GM23338 (cell line): ENCODE data around the gene FBXO33. TPM values are rescaled to one million over a fixed set of nuclear protein-coding genes. Genes with fewer than 3 reads are reported as not detected.

ENCODE experiments used
- ATAC-seq: fragments of 200-7000 bp; cut with Tn5 transposase; 3 replicates; pipeline ENCODE4 v1.9.1; 2020
- DNase-seq: peaks from one replicate; pipeline ENCODE4 v3.0.0-alpha.2; 2015; ENCODE audit warnings: low spot score
- H2AFZ ChIP-seq: fragments of 200-600 bp; sonication (generic); 2 replicates; pipeline ENCODE4 v1.8.0; 2016; ENCODE audit warnings: antibody characterized with exemption, mild to moderate bottlenecking, moderate library complexity
- H3F3A ChIP-seq: fragments of 200-600 bp; sonication (generic); replicated peaks from 2 replicates; pipeline ENCODE4 v1.8.0; 2017; ENCODE audit warnings: antibody characterized with exemption, mixed run types, low read depth
- H3K27ac ChIP-seq: fragments of 200-600 bp; sonication (generic); 2 replicates; pipeline ENCODE4 v1.6.1; 2016; ENCODE audit warnings: low read depth
- H3K27me3 ChIP-seq: fragments of 200-600 bp; sonication (generic); 2 replicates; pipeline ENCODE4 v1.8.0; 2016; ENCODE audit warnings: mild to moderate bottlenecking, mixed run types, moderate library complexity; ENCODE audit not compliant: insufficient read depth
- H3K36me3 ChIP-seq: fragments of 200-600 bp; sonication (generic); 2 replicates; pipeline ENCODE4 v1.8.0; 2016; ENCODE audit warnings: mild to moderate bottlenecking; ENCODE audit not compliant: insufficient read depth
- H3K4me1 ChIP-seq: fragments of 200-600 bp; sonication (generic); 2 replicates; pipeline ENCODE4 v1.8.0; 2016; ENCODE audit warnings: mild to moderate bottlenecking, moderate library complexity; ENCODE audit not compliant: insufficient read depth
- H3K4me2 ChIP-seq: fragments of 200-600 bp; sonication (generic); 2 replicates; pipeline ENCODE4 v1.7.1; 2017; ENCODE audit warnings: mixed run types
- H3K4me3 ChIP-seq: fragments of 200-600 bp; sonication (generic); 2 replicates; pipeline ENCODE4 v1.6.1; 2016; ENCODE audit warnings: mixed run types
- H3K79me2 ChIP-seq: fragments of 200-600 bp; sonication (generic); replicated peaks from 2 replicates; pipeline ENCODE4 v1.8.0; 2017; ENCODE audit warnings: mild to moderate bottlenecking; ENCODE audit not compliant: insufficient read depth
- H3K9me2 ChIP-seq: fragments of 200-600 bp; sonication (generic); 2 replicates; pipeline ENCODE4 v1.8.0; 2017; ENCODE audit not compliant: insufficient read depth
- H4K20me1 ChIP-seq: fragments of 200-600 bp; sonication (generic); replicated peaks from 2 replicates; pipeline ENCODE4 v1.8.0; 2017; ENCODE audit warnings: mild to moderate bottlenecking; ENCODE audit not compliant: insufficient read depth
- H3K27ac Mint-ChIP-seq: 2 replicates; pipeline ENCODE4 v1.8.0; 2020; ENCODE audit warnings: inconsistent platforms, mild to moderate bottlenecking, moderate library complexity, mixed read lengths
- H3K27me3 Mint-ChIP-seq: 3 replicates; pipeline ENCODE4 v1.8.0; 2022; ENCODE audit warnings: low read depth, mild to moderate bottlenecking, moderate library complexity, mixed read lengths, inconsistent platforms; ENCODE audit not compliant: insufficient read depth, poor library complexity
- H3K36me3 Mint-ChIP-seq: 3 replicates; pipeline ENCODE4 v1.8.0; 2021; ENCODE audit warnings: low read depth, mild to moderate bottlenecking, inconsistent platforms, moderate library complexity, mixed read lengths
- H3K4me1 Mint-ChIP-seq: 3 replicates; pipeline ENCODE4 v1.8.0; 2020; ENCODE audit warnings: mild to moderate bottlenecking, inconsistent platforms, mixed read lengths
- H3K4me3 Mint-ChIP-seq: 3 replicates; pipeline ENCODE4 v1.8.0; 2021; ENCODE audit warnings: moderate library complexity, mild to moderate bottlenecking, inconsistent platforms, mixed read lengths
- H3K9me3 Mint-ChIP-seq: 3 replicates; pipeline ENCODE4 v1.8.0; 2020; ENCODE audit warnings: moderate library complexity, mild to moderate bottlenecking, inconsistent platforms, mixed read lengths
- CTCF ChIP-seq, 2 experiments: fragments of 200-600 bp in 1 of 2; sonication (generic) in 1 of 2; conservative IDR thresholded peaks; 2 replicates each; pipeline versions ENCODE4 v1.5.1 to v1.6.1; 2016 to 2017; ENCODE audit warnings: antibody characterized with exemption in 2 of 2, low read depth in 2 of 2, mild to moderate bottlenecking in 2 of 2, moderate library complexity in 1 of 2
- ETS1 ChIP-seq: IDR thresholded peaks from 2 replicates; pipeline ENCODE4 v1.6.1; 2016; ENCODE audit warnings: antibody characterized with exemption
- EZH2 ChIP-seq: fragments of 200-600 bp; sonication (generic); IDR thresholded peaks from one replicate; pipeline ENCODE4 v1.8.0; 2017; ENCODE audit warnings: antibody characterized with exemption, mild to moderate bottlenecking, low read depth; ENCODE audit not compliant: unreplicated experiment
- EZH2phosphoT487 ChIP-seq: fragments of 200-600 bp; sonication (generic); IDR thresholded peaks from one replicate; pipeline ENCODE4 v1.8.1; 2018; ENCODE audit warnings: antibody characterized with exemption; ENCODE audit not compliant: unreplicated experiment
- NANOG ChIP-seq: IDR thresholded peaks from 2 replicates; pipeline ENCODE4 v1.6.1; 2016; ENCODE audit warnings: antibody characterized with exemption, borderline replicate concordance
- ZNF462 ChIP-seq: fragments of 250-450 bp; sonication (Bioruptor Pico); IDR thresholded peaks from 2 replicates; pipeline ENCODE4 v1.5.0; 2020; ENCODE audit warnings: mild to moderate bottlenecking, moderate library complexity
- polyA plus RNA-seq: library from polyadenylated mRNA; unstranded; fragments of >200 nt; fragmentation: Nextera tagmentation; extraction: Ambion mirVana; gene quantifications from 2 replicates; pipeline ENCODE4 v1.2.1, GENCODE V29; 2016
- total RNA-seq: library from RNA; depleted of rRNA; stranded (reverse); fragments of >200 nt; shearing (Covaris generic); gene quantifications from 2 replicates; pipeline ENCODE4 v1.2.3, GENCODE V29; 2014

FBXO33 gene
- total and polyA plus RNA-seq, 2 experiments from 2014 or later = 6.7 to 13.1 TPM

GRCh38 chr14:39430762-39431415 lies 1.3 kb downstream of the FBXO33 start:
- peak overlapping the region; percentile 100 for H3K4me3 Mint-ChIP-seq
- no peak for TF ChIP-seq EZH2
- no peak for TF ChIP-seq NANOG
- no peak for TF ChIP-seq EZH2phosphoT487
- no peak for TF ChIP-seq ETS1
- TF ChIP-seq ZNF462 (CRISPR knock-in tag) = no peak
- no peak for TF ChIP-seq CTCF (conservative IDR thresholded peaks at IDR 0.05; ENCODE audit: low read depth in 2 of 2)
- no peak for ATAC-seq
- no peak overlapping the region for H3K27ac ChIP-seq
- peaks cover 4% of the 10 kb centered on the region for H3K27me3 Mint-ChIP-seq
- no peaks in the 10 kb centered on the region for H3F3A ChIP-seq
- H3K36me3 Mint-ChIP-seq = no peaks in the 10 kb centered on the region
- H3K9me2 ChIP-seq = no peaks in the 10 kb centered on the region
- peak overlapping the region; percentile 75 for H3K4me3 ChIP-seq
- peak overlapping the region; percentile 95 for H3K4me2 ChIP-seq
- H4K20me1 ChIP-seq = peaks cover 19% of the 10 kb centered on the region; the same call in 1 of the 2 replicates
- H3K27me3 ChIP-seq = no peaks in the 10 kb centered on the region
- no peak for DNase-seq
- H3K27ac Mint-ChIP-seq = peak overlapping the region; percentile 97; the same call in 1 of the 2 replicates
- peaks cover 24% of the 10 kb centered on the region for H3K4me1 ChIP-seq
- no peaks in the 10 kb centered on the region for H3K36me3 ChIP-seq
- H3K4me1 Mint-ChIP-seq = peaks cover 28% of the 10 kb centered on the region
- peak overlapping the region; percentile 68 for H2AFZ ChIP-seq
- H3K79me2 ChIP-seq = peaks cover 43% of the 10 kb centered on the region
- H3K9me3 Mint-ChIP-seq = no peaks in the 10 kb centered on the region
